Vagina (tissue), 2 donors: Measurements from ENCODE around the gene VOPP1. TPM values are rescaled to one million over a fixed set of nuclear protein-coding genes. Genes with fewer than 3 reads are reported as not detected.
"Not testable (repeated sequence)": the region's sequence is repeated elsewhere in the genome, so short reads cannot be mapped to it uniquely, and the experiment has no call there.

ENCODE experiments used
- DNase-seq, 2 donors: peaks; one replicate each; pipeline ENCODE4 v3.0.0-alpha.2; 2017; ENCODE audit errors: extremely low spot score in 2 of 2
- H3K27ac ChIP-seq: fragments of 200-600 bp; sonication (generic); one replicate; pipeline ENCODE4 v1.5.1; 2019
- H3K27me3 ChIP-seq: fragments of 200-600 bp; sonication (generic); one replicate; pipeline ENCODE4 v1.5.1; 2019
- H3K36me3 ChIP-seq, 2 donors: fragments of 200-600 bp; sonication (generic); one replicate each; pipeline ENCODE4 v1.5.1; 2017 to 2019
- H3K4me1 ChIP-seq: fragments of 200-600 bp; sonication (generic); one replicate; pipeline ENCODE4 v1.5.1; 2019
- H3K4me3 ChIP-seq, 2 donors: fragments of 200-600 bp; sonication (generic); 1 replicate in 1 of 2; 2 replicates in 1 of 2; pipeline ENCODE4 v1.5.1; 2016 to 2019
- H3K9me3 ChIP-seq: fragments of 200-600 bp; sonication (generic); one replicate; pipeline ENCODE4 v1.5.1; 2019
- CTCF ChIP-seq, 3 experiments: fragments of 450-650 bp in 2 of 3; fragments of 200-600 bp in 1 of 3; sonication (generic) in 1 of 3; IDR thresholded peaks; one replicate each; pipeline ENCODE4 v1.5.1; 2017 to 2019; ENCODE audit warnings: antibody characterized with exemption in 3 of 3, mild to moderate bottlenecking in 2 of 3, moderate library complexity in 2 of 3
- POLR2A ChIP-seq, 2 donors: fragments of 450-650 bp; IDR thresholded peaks; one replicate each; pipeline ENCODE4 v1.6.1; 2017; ENCODE audit warnings: antibody characterized with exemption in 2 of 2, mild to moderate bottlenecking in 2 of 2, moderate library complexity in 2 of 2
- POLR2AphosphoS5 ChIP-seq, 2 donors: sonication (generic); formaldehyde crosslinking; IDR thresholded peaks; one replicate each; pipeline ENCODE4 v1.9.0; 2017; ENCODE audit warnings: antibody characterized with exemption in 2 of 2, mild to moderate bottlenecking in 2 of 2, low read depth in 1 of 2; ENCODE audit not compliant: insufficient read depth in 1 of 2
- intact Hi-C: fragments of 100-400 bp; cut with DNase I; formaldehyde crosslinking; loops from one replicate; pipeline ENCODE4 v1.15.1; 2023
- total RNA-seq: library from RNA; depleted of rRNA; stranded (reverse); fragments of >200 nt; gene quantifications from one replicate; pipeline ENCODE4 v1.2.3, GENCODE V29; 2016

Gene VOPP1
- total RNA-seq, 1 donor from 2014 or later = 26.3 TPM

GRCh38 chr7:55475855-55476803, 96.2 kb downstream of the VOPP1 start:
- H3K4me3 ChIP-seq = no peak overlapping the region
- H3K36me3 ChIP-seq = no peaks in the 10 kb centered on the region
- intact Hi-C loops = no loop called here
- TF ChIP-seq CTCF (IDR thresholded peaks at IDR 0.05) (no peak), POLR2A (IDR thresholded peaks at IDR 0.05) (no peak), POLR2AphosphoS5 (IDR thresholded peaks at IDR 0.05; ENCODE audit: insufficient read depth in 1 of 2, low read depth in 1 of 2) (no peak)
- H3K4me1 ChIP-seq = no peaks in the 10 kb centered on the region
- no peaks in the 10 kb centered on the region for H3K27me3 ChIP-seq
- H3K27ac ChIP-seq = no peak overlapping the region
- peak; percentile 58 to 70 for DNase-seq
- H3K9me3 ChIP-seq = no peaks in the 10 kb centered on the region

GRCh38 chr7:55474944-55475854, 97.1 kb downstream of the VOPP1 start:
- Histone ChIP-seq H3K36me3 (no peaks in the 10 kb centered on the region), H3K4me1 (no peaks in the 10 kb centered on the region), H3K4me3 (no peak overlapping the region), H3K9me3 (no peaks in the 10 kb centered on the region), H3K27ac (no peak overlapping the region), H3K27me3 (no peaks in the 10 kb centered on the region)
- TF ChIP-seq POLR2A (IDR thresholded peaks at IDR 0.05) (no peak), CTCF (IDR thresholded peaks at IDR 0.05) (no peak), POLR2AphosphoS5 (IDR thresholded peaks at IDR 0.05; ENCODE audit: insufficient read depth in 1 of 2, low read depth in 1 of 2) (no peak)
- DNase-seq = peak; percentile 77
- intact Hi-C loops = no loop called here

GRCh38 chr7:55473932-55474331, 98.4 kb downstream of the VOPP1 start:
- H3K4me1 ChIP-seq = no peaks in the 10 kb centered on the region
- no peaks in the 10 kb centered on the region for H3K27me3 ChIP-seq
- DNase-seq = no peak
- intact Hi-C loops = no loop called here
- H3K36me3 ChIP-seq = no peaks in the 10 kb centered on the region
- no peak overlapping the region for H3K4me3 ChIP-seq
- TF ChIP-seq POLR2AphosphoS5 (IDR thresholded peaks at IDR 0.05; ENCODE audit: insufficient read depth in 1 of 2, low read depth in 1 of 2) = no peak
- H3K27ac ChIP-seq = no peak overlapping the region
- H3K9me3 ChIP-seq = no peaks in the 10 kb centered on the region

GRCh38 chr7:55472928-55473725, 99.2 kb downstream of the VOPP1 start:
- Histone ChIP-seq H3K4me1 (no peaks in the 10 kb centered on the region), H3K27ac (no peak overlapping the region), H3K9me3 (no peaks in the 10 kb centered on the region), H3K27me3 (no peaks in the 10 kb centered on the region), H3K36me3 (no peaks in the 10 kb centered on the region), H3K4me3 (no peak overlapping the region)
- intact Hi-C loops = no loop called here
- no peak for TF ChIP-seq CTCF (IDR thresholded peaks at IDR 0.05)
- no peak for TF ChIP-seq POLR2AphosphoS5 (IDR thresholded peaks at IDR 0.05; ENCODE audit: insufficient read depth in 1 of 2, low read depth in 1 of 2)
- no peak for TF ChIP-seq POLR2A (IDR thresholded peaks at IDR 0.05)
- peak in 1 of 2 donors; percentile 82 for DNase-seq

GRCh38 chr7:55472406-55472805, 99.9 kb downstream of the VOPP1 start:
- H3K4me3 ChIP-seq, DNase-seq, H3K36me3 ChIP-seq, H3K9me3 ChIP-seq, H3K27me3 ChIP-seq, intact Hi-C loops, H3K4me1 ChIP-seq, H3K27ac ChIP-seq: not testable (repeated sequence)

- DNase-seq, H3K27me3 ChIP-seq, H3K9me3 ChIP-seq, H3K36me3 ChIP-seq, intact Hi-C loops, H3K4me3 ChIP-seq, H3K4me1 ChIP-seq, H3K27ac ChIP-seq: not testable (repeated sequence)
Measured at GRCh38 chr7:55471594-55471993, 100.7 kb downstream of the VOPP1 start.
